ENCODE measurements around the gene COL4A2. TPM values are rescaled to one million over a fixed set of nuclear protein-coding genes. Genes with fewer than 3 reads are reported as not detected.

COL4A2 gene
- total and polyA plus RNA-seq, 2 experiments from 2014 or later, result 146 to 455 TPM

- H3K27me3 ChIP-seq (replicated peaks; ENCODE audit: insufficient read depth), result no peaks in the 10 kb centered on the region
- H3K4me2 ChIP-seq (ENCODE audit: unreplicated experiment), result no peak overlapping the region
- TF ChIP-seq EZH2 (IDR thresholded peaks at IDR 0.05; ENCODE audit: insufficient read depth, poor library complexity, severe bottlenecking) (no peak), EZH2phosphoT487 (IDR thresholded peaks at IDR 0.05; ENCODE audit: insufficient read depth, low read depth) (no peak)
- H3F3A ChIP-seq (ENCODE audit: insufficient read depth), result peaks cover 11% of the 10 kb centered on the region; the same call in 1 of the 2 replicates
- no peaks in the 10 kb centered on the region for H3K9me2 ChIP-seq (ENCODE audit: insufficient read depth)
- H3K9ac ChIP-seq, result no peak overlapping the region
- peak; percentile 38 for DNase-seq
- H2AFZ ChIP-seq, result no peak overlapping the region
- peaks cover 18% of the 10 kb centered on the region for H3K4me1 ChIP-seq (ENCODE audit: insufficient read depth)
- no peak overlapping the region for H3K27ac ChIP-seq
- no peaks in the 10 kb centered on the region for H3K36me3 ChIP-seq (ENCODE audit: low read depth)
- H3K4me3 ChIP-seq, result no peak overlapping the region
- in situ Hi-C loops (cut with MboI), result no loop called here
- H3K9me3 ChIP-seq (ENCODE audit: low read depth), result no peaks in the 10 kb centered on the region
- H4K20me1 ChIP-seq (ENCODE audit: insufficient read depth), result no peaks in the 10 kb centered on the region
- WGBS, 2 experiments (ENCODE audit: low coverage in 1 of 2, low lambda C conversion rate in 2 of 2, missing lambda C conversion rate in 2 of 2), result 71 to 82% methylated on average over 8 of the region's 8 CpGs
- H3K79me2 ChIP-seq (ENCODE audit: insufficient read depth), result no peaks in the 10 kb centered on the region
Measured at GRCh38 chr13:110448230-110448629, 141.1 kb downstream of the COL4A2 start.

- Histone ChIP-seq H3K27me3 (replicated peaks; ENCODE audit: insufficient read depth) (no peaks in the 10 kb centered on the region), H3F3A (ENCODE audit: insufficient read depth) (peaks cover 11% of the 10 kb centered on the region; the same call in 1 of the 2 replicates), H3K9me2 (ENCODE audit: insufficient read depth) (no peaks in the 10 kb centered on the region), H3K9me3 (ENCODE audit: low read depth) (no peaks in the 10 kb centered on the region), H3K27ac (no peak overlapping the region), H3K79me2 (ENCODE audit: insufficient read depth) (no peaks in the 10 kb centered on the region), H2AFZ (no peak overlapping the region), H3K4me2 (ENCODE audit: unreplicated experiment) (no peak overlapping the region), H3K9ac (no peak overlapping the region), H3K4me1 (ENCODE audit: insufficient read depth) (peaks cover 13% of the 10 kb centered on the region), H3K36me3 (ENCODE audit: low read depth) (no peaks in the 10 kb centered on the region), H3K4me3 (no peak overlapping the region), H4K20me1 (ENCODE audit: insufficient read depth) (no peaks in the 10 kb centered on the region)
- WGBS, 2 experiments (ENCODE audit: low coverage in 1 of 2, low lambda C conversion rate in 2 of 2, missing lambda C conversion rate in 2 of 2), result 93% methylated on average over 12 of the region's 12 CpGs
- TF ChIP-seq EZH2 (IDR thresholded peaks at IDR 0.05; ENCODE audit: insufficient read depth, poor library complexity, severe bottlenecking) (no peak), EZH2phosphoT487 (IDR thresholded peaks at IDR 0.05; ENCODE audit: insufficient read depth, low read depth) (no peak)
- in situ Hi-C loops (cut with MboI), result no loop called here
- no peak for DNase-seq
Measured at GRCh38 chr13:110448677-110449076, 141.6 kb downstream of the COL4A2 start.

- H3K27me3 ChIP-seq (replicated peaks; ENCODE audit: insufficient read depth), result no peaks in the 10 kb centered on the region
- no peak for DNase-seq
- no peaks in the 10 kb centered on the region for H4K20me1 ChIP-seq (ENCODE audit: insufficient read depth)
- H3K9ac ChIP-seq, result no peak overlapping the region
- H3F3A ChIP-seq (ENCODE audit: insufficient read depth), result peaks cover 4% of the 10 kb centered on the region; the same call in 1 of the 2 replicates
- no peak overlapping the region for H2AFZ ChIP-seq
- no peak overlapping the region for H3K4me3 ChIP-seq
- no peaks in the 10 kb centered on the region for H3K79me2 ChIP-seq (ENCODE audit: insufficient read depth)
- peaks cover 11% of the 10 kb centered on the region; the same call in 1 of the 2 replicates for H3K4me1 ChIP-seq (ENCODE audit: insufficient read depth)
- no peak overlapping the region for H3K27ac ChIP-seq
- H3K9me3 ChIP-seq (ENCODE audit: low read depth), result no peaks in the 10 kb centered on the region
- no peaks in the 10 kb centered on the region for H3K9me2 ChIP-seq (ENCODE audit: insufficient read depth)
- in situ Hi-C loops (cut with MboI), result no loop called here
- H3K36me3 ChIP-seq (ENCODE audit: low read depth), result no peaks in the 10 kb centered on the region
- TF ChIP-seq EZH2 (IDR thresholded peaks at IDR 0.05; ENCODE audit: insufficient read depth, poor library complexity, severe bottlenecking), result no peak
- no peak for TF ChIP-seq EZH2phosphoT487 (IDR thresholded peaks at IDR 0.05; ENCODE audit: insufficient read depth, low read depth)
- H3K4me2 ChIP-seq (ENCODE audit: unreplicated experiment), result no peak overlapping the region
- WGBS, 2 experiments (ENCODE audit: low coverage in 1 of 2, low lambda C conversion rate in 2 of 2, missing lambda C conversion rate in 2 of 2), result 88 to 90% methylated on average over 19 of the region's 19 CpGs
Measured at GRCh38 chr13:110449219-110450015, 142.3 kb downstream of the COL4A2 start.

- Histone ChIP-seq H3K4me1 (ENCODE audit: insufficient read depth) (peaks cover 11% of the 10 kb centered on the region; the same call in 1 of the 2 replicates), H3K36me3 (ENCODE audit: low read depth) (no peaks in the 10 kb centered on the region), H3F3A (ENCODE audit: insufficient read depth) (no peaks in the 10 kb centered on the region), H3K9ac (no peak overlapping the region), H3K9me3 (ENCODE audit: low read depth) (no peaks in the 10 kb centered on the region), H3K79me2 (ENCODE audit: insufficient read depth) (no peaks in the 10 kb centered on the region), H3K4me2 (ENCODE audit: unreplicated experiment) (no peak overlapping the region), H3K27ac (no peak overlapping the region), H2AFZ (no peak overlapping the region), H3K4me3 (no peak overlapping the region), H3K27me3 (replicated peaks; ENCODE audit: insufficient read depth) (no peaks in the 10 kb centered on the region), H4K20me1 (ENCODE audit: insufficient read depth) (no peaks in the 10 kb centered on the region), H3K9me2 (ENCODE audit: insufficient read depth) (no peaks in the 10 kb centered on the region)
- WGBS, 2 experiments (ENCODE audit: low coverage in 1 of 2, low lambda C conversion rate in 2 of 2, missing lambda C conversion rate in 2 of 2), result 86 to 88% methylated on average over 24 of the region's 24 CpGs
- TF ChIP-seq EZH2phosphoT487 (IDR thresholded peaks at IDR 0.05; ENCODE audit: insufficient read depth, low read depth) (no peak), EZH2 (IDR thresholded peaks at IDR 0.05; ENCODE audit: insufficient read depth, poor library complexity, severe bottlenecking) (no peak)
- no peak for DNase-seq
- in situ Hi-C loops (cut with MboI), result no loop called here
Measured at GRCh38 chr13:110450016-110450900, 143.2 kb downstream of the COL4A2 start.
